B cell (primary cell): ENCODE measurements around the gene GNG13. TPM values are rescaled to one million over a fixed set of nuclear protein-coding genes. Genes with fewer than 3 reads are reported as not detected.
"Not testable (repeated sequence)": the region's sequence is repeated elsewhere in the genome, so short reads cannot be mapped to it uniquely, and the experiment has no call there.

ENCODE experiments used
- ATAC-seq: fragments of 200-7000 bp; cut with Tn5 transposase; one replicate; pipeline ENCODE4 v1.10.0; 2021; ENCODE audit warnings: low read depth, mild to moderate bottlenecking, moderate number of reproducible peaks, moderate library complexity
- CTCF ChIA-PET: fragments of 350-600 bp; sonication (Branson Sonifier 250); formaldehyde crosslinking; loops from one replicate; lab custom pipeline; 2021; ENCODE audit warnings: antibody characterized with exemption, inconsistent platforms; lab: Charles Lee
- POLR2A ChIA-PET: fragments of 350-600 bp; sonication (Branson Sonifier 250); formaldehyde crosslinking; loops from one replicate; lab custom pipeline; 2021; ENCODE audit warnings: antibody characterized with exemption; lab: Charles Lee
- DNase-seq: peaks from one replicate; pipeline ENCODE4 v3.0.0; 2013
- H2AFZ ChIP-seq: 2 replicates; pipeline ENCODE4 v1.6.1; 2012; ENCODE audit warnings: mild to moderate bottlenecking, low read depth, low read length; ENCODE audit not compliant: insufficient read depth, poor library complexity, severe bottlenecking
- H3K27ac ChIP-seq, 2 donors: 1 replicate in 1 of 2; 2 replicates in 1 of 2; pipeline ENCODE4 v1.5.1; 2012 to 2013; ENCODE audit warnings: low read length in 2 of 2, mild to moderate bottlenecking in 2 of 2, moderate library complexity in 1 of 2
- H3K27me3 ChIP-seq, 4 experiments: fragments of 200-600 bp in 1 of 4; sonication (generic) in 1 of 4; replicated peaks in 1 of 4; 1 replicate in 2 of 4; 2 replicates in 2 of 4; pipeline versions ENCODE4 v1.6.1 to v1.7.0; 2013 to 2016; ENCODE audit warnings: low read length in 3 of 4, mild to moderate bottlenecking in 2 of 4, mixed read lengths in 1 of 4, moderate library complexity in 1 of 4; ENCODE audit not compliant: insufficient read depth in 4 of 4, control insufficient read depth in 3 of 4; ENCODE audit errors: control extremely low read depth in 1 of 4
- H3K36me3 ChIP-seq, 2 experiments: replicated peaks in 1 of 2; 1 replicate in 1 of 2; 2 replicates in 1 of 2; pipeline versions ENCODE4 v1.6.1 to v1.7.1; 2013; ENCODE audit warnings: low read length in 1 of 2; ENCODE audit not compliant: insufficient read depth in 2 of 2, control insufficient read depth in 1 of 2; ENCODE audit errors: control extremely low read depth in 1 of 2, extremely low read depth in 1 of 2
- H3K4me1 ChIP-seq, 2 donors: fragments of 200-600 bp in 1 of 2; sonication (generic) in 1 of 2; 1 replicate in 1 of 2; 2 replicates in 1 of 2; pipeline versions ENCODE4 v1.5.1 to v1.6.1; 2013 to 2017; ENCODE audit warnings: low read length in 2 of 2; ENCODE audit not compliant: control insufficient read depth in 2 of 2, insufficient read depth in 2 of 2
- H3K4me2 ChIP-seq: replicated peaks from 2 replicates; pipeline ENCODE3; 2012; ENCODE audit warnings: mild to moderate bottlenecking, low read depth, low read length; ENCODE audit not compliant: poor library complexity, severe bottlenecking
- H3K4me3 ChIP-seq, 5 experiments: fragments of 200-600 bp in 1 of 5; sonication (generic) in 1 of 5; 1 replicate in 3 of 5; 2 replicates in 2 of 5; pipeline versions ENCODE4 v1.5.1 to v1.7.0; 2011 to 2016; ENCODE audit warnings: low read length in 4 of 5, mild to moderate bottlenecking in 4 of 5, low read depth in 2 of 5, control low read depth in 1 of 5, moderate library complexity in 1 of 5; ENCODE audit not compliant: insufficient read depth in 1 of 5; ENCODE audit errors: control extremely low read depth in 1 of 5, extremely low read depth in 1 of 5
- H3K79me2 ChIP-seq: fragments of 200-600 bp; sonication (generic); one replicate; pipeline ENCODE4 v1.6.0; 2016; ENCODE audit warnings: low read length; ENCODE audit not compliant: control insufficient read depth, insufficient read depth
- H3K9ac ChIP-seq: fragments of 200-600 bp; sonication (generic); 2 replicates; pipeline ENCODE4 v1.6.1; 2017; ENCODE audit warnings: mild to moderate bottlenecking, low read length, moderate library complexity
- H3K9me3 ChIP-seq, 3 donors: one replicate each; pipeline versions ENCODE4 v1.6.1 to v1.7.1; 2013; ENCODE audit warnings: low read length in 2 of 3; ENCODE audit not compliant: control insufficient read depth in 2 of 3, insufficient read depth in 1 of 3; ENCODE audit errors: control extremely low read depth in 1 of 3
- H4K20me1 ChIP-seq: 2 replicates; pipeline ENCODE4 v1.6.0; 2012; ENCODE audit warnings: mild to moderate bottlenecking, low read length; ENCODE audit not compliant: insufficient read depth, control insufficient read depth, poor library complexity, severe bottlenecking
- H3K27ac Mint-ChIP-seq: one replicate; pipeline ENCODE4 v1.8.0; 2021; ENCODE audit warnings: mixed read lengths
- H3K27me3 Mint-ChIP-seq: one replicate; pipeline ENCODE4 v1.8.0; 2021; ENCODE audit warnings: mixed read lengths
- H3K4me1 Mint-ChIP-seq: one replicate; pipeline ENCODE4 v1.8.0; 2021; ENCODE audit warnings: mixed read lengths
- H3K4me3 Mint-ChIP-seq: one replicate; pipeline ENCODE4 v1.8.0; 2021; ENCODE audit warnings: mixed read lengths
- H3K9me3 Mint-ChIP-seq: one replicate; pipeline ENCODE4 v1.8.0; 2022; ENCODE audit warnings: mixed read lengths; ENCODE audit not compliant: insufficient read depth
- CTCF ChIP-seq: fragments of 200-600 bp; IDR thresholded peaks from one replicate; pipeline ENCODE4 v1.8.0; 2022; ENCODE audit warnings: antibody characterized with exemption, mild to moderate bottlenecking
- EZH2 ChIP-seq: IDR thresholded peaks from 2 replicates; pipeline ENCODE4 v1.6.1; 2012; ENCODE audit warnings: borderline replicate concordance, low read depth, mild to moderate bottlenecking, moderate library complexity, low read length; ENCODE audit not compliant: insufficient read depth, poor library complexity, severe bottlenecking
- WGBS: methylation state at CpG from one replicate; pipeline ENCODE4 v1.1.5; 2013; ENCODE audit warnings: missing lambda C conversion rate; ENCODE audit not compliant: insufficient coverage; 5-methylcytosine and 5-hydroxymethylcytosine counted together
- intact Hi-C: fragments of 100-400 bp; cut with micrococcal nuclease; formaldehyde crosslinking; loops from one replicate; pipeline ENCODE4 v1.10.0; 2022
- polyA plus RNA-seq: library from polyadenylated mRNA; depleted of rRNA; stranded (reverse); fragments of >200 nt; gene quantifications from 2 replicates; pipeline ENCODE4 v1.2.3, GENCODE V29; 2012
- total RNA-seq, 2 donors: library from RNA; stranded (reverse); fragments of 120-200 nt in 1 of 2; gene quantifications; 1 replicate in 1 of 2; 2 replicates in 1 of 2; pipeline versions ENCODE4 v1.2.3 to v1.2.4, GENCODE V29; 2013 to 2022

Gene GNG13
- total and polyA plus RNA-seq, 2 donors (not counting 1 experiment from before 2014, with no cell fraction given) = not detected

GRCh38 chr16:754656-755055 lies 45.9 kb downstream of the GNG13 start:
- Mint-ChIP-seq H3K9me3 (peaks cover 3% of the 10 kb centered on the region), H3K4me1 (peaks cover 1% of the 10 kb centered on the region), H3K27ac (no peak overlapping the region), H3K4me3 (no peak overlapping the region), H3K27me3 (peaks cover 11% of the 10 kb centered on the region)
- DNase-seq (no peak), ATAC-seq (no peak)
- no peaks in the 10 kb centered on the region for H4K20me1 ChIP-seq
- 5% methylated on average over 7 of the region's 11 CpGs for WGBS
- H3K4me3 ChIP-seq = no peak overlapping the region
- peaks cover 4 to 6% of the 10 kb centered on the region in 2 donors for H3K4me1 ChIP-seq
- TF ChIP-seq CTCF (no peak), EZH2 (no peak)
- H3K9ac ChIP-seq = no peak overlapping the region
- no peak overlapping the region for H2AFZ ChIP-seq
- no peak overlapping the region for H3K27ac ChIP-seq
- H3K36me3 ChIP-seq = no peaks in the 10 kb centered on the region
- peaks cover 0 to 4% (median 0%) of the 10 kb centered on the region in 3 donors for H3K9me3 ChIP-seq
- intact Hi-C loops = no loop called here
- H3K79me2 ChIP-seq = no peaks in the 10 kb centered on the region
- CTCF ChIA-PET = no interaction called here
- peaks cover 0 to 2% (median 0%) of the 10 kb centered on the region in 4 experiments for H3K27me3 ChIP-seq
- H3K4me2 ChIP-seq = no peak overlapping the region
- POLR2A ChIA-PET = interaction anchor here (0.7 kb wide), 1 partner anchor 185 kb away, joined by 3 read pairs; the partner anchor contains the start of gene PIGQ

GRCh38 chr16:754121-754607 lies 46.4 kb downstream of the GNG13 start:
- ATAC-seq, H3K4me3 Mint-ChIP-seq, DNase-seq, H3K9me3 Mint-ChIP-seq, H3K4me3 ChIP-seq, H4K20me1 ChIP-seq, H3K36me3 ChIP-seq, H3K4me1 ChIP-seq, H3K27ac ChIP-seq, H3K4me2 ChIP-seq, CTCF ChIA-PET, H3K9ac ChIP-seq, H3K4me1 Mint-ChIP-seq, H3K27ac Mint-ChIP-seq, H3K9me3 ChIP-seq, H3K79me2 ChIP-seq, H3K27me3 ChIP-seq, intact Hi-C loops, H2AFZ ChIP-seq: not testable (repeated sequence)
- 97% methylated on average over 11 of the region's 11 CpGs for WGBS
- POLR2A ChIA-PET = interaction anchor here (0.7 kb wide), 1 partner anchor 184 kb away, joined by 3 read pairs; the partner anchor contains the start of gene PIGQ
- peaks cover 11% of the 10 kb centered on the region for H3K27me3 Mint-ChIP-seq
